Stimulated activated CD8-positive, alpha-beta memory T cell treated with anti-CD3 and anti-CD28 coated beads, Interleukin-4, amount 100 ng/mL, for 4 hours (primary cell): ENCODE results near the gene SUPT16H.

Source experiments
- DNase-seq, 2 donors: peaks; one replicate each; pipeline ENCODE4 v3.0.0-alpha.2; 2020; ENCODE audit warnings: low read depth in 2 of 2, low spot score in 1 of 2

The SUPT16H gene

GRCh38 chr14:21369949-21370679 is 13.7 kb downstream of the SUPT16H start:
- DNase-seq, result no peak

- DNase-seq, result no peak
Measured at GRCh38 chr14:21367582-21368144, 16.2 kb downstream of the SUPT16H start.

DNA sequence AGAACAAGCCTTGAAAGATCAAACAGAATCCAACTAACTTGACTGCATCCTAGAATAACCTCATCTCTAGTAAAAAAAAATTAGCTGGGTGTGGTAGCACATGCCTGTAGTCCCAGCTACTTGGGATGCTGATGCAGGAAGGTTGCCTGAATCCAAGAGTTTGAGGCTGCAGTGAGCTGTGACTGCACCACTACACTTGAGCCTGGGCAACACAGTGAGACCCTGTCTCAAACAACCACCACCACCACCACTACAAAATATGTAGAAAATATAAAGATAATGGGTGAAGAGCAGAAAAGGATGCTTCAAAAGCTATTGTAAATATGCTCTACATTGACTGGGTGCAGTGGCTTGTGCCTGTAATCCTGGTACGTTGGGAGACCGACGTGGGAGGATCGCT is 27.3 kb downstream of the SUPT16H start:
- no peak for DNase-seq

GRCh38 chr14:21352587-21352986 is 31.2 kb downstream of the SUPT16H start:
- no peak for DNase-seq

GRCh38 chr14:21350539-21350938 is 33.3 kb downstream of the SUPT16H start:
- DNase-seq, result no peak

- DNase-seq, result no peak
Measured at GRCh38 chr14:21347201-21347600, 36.6 kb downstream of the SUPT16H start.

GRCh38 chr14:21346532-21347135 is 37.2 kb downstream of the SUPT16H start:
- no peak for DNase-seq

DNA sequence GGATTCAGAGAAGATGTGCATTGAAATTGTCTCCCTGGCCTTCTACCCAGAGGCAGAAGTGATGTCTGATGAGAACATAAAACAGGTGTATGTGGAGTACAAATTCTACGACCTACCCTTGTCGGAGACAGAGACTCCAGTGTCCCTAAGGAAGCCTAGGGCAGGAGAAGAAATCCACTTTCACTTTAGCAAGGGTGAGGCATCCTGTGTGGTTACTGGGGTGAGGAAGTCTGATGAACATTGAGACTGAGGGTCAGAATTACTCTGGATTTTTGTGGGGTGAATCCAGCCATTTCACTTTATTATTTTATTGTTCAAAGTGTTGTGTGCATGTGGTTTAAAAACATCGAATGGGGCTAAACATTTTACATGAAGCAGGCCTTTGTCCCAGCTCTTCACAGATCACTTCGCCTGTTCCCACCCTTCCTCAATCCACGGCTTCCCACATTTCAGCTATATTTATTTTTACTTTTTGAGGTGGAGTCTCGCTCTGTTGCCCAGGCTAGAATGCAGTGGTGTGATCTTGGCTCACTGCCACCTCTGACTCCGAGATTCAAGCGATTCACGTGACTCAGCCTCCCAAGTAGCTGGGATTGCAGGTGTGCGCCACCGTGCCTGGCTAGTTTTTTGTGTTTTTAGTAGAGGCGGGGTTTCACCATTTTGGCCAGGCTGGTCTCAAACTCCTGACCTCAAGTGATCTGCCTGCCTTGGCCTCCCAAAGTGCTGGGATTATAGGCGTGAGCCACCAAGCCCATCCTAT is 40.6 kb downstream of the SUPT16H start:
- no peak for DNase-seq

- no peak for DNase-seq
Measured at GRCh38 chr14:21334202-21334906, 49.5 kb downstream of the SUPT16H start.

DNA sequence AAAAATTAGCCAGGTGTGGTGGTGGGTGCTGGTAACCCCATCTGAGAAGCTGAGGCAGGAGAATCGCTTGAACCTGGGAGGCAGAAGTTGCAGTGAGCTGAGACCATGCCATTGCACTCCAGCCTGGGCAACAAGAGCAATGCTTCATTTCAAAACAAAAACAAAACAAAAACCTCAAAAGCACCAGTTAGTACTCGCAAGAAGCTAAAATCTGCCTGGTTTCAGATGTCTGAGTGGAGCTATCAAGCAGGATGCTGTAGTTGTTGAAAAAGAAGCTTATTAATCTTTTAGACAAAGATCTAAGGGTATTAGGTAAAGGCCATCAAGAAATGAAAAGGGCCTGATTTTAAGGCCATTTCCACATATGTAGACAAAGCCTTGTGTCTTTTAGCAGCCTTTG is 50.9 kb downstream of the SUPT16H start:
- no peak for DNase-seq

DNA sequence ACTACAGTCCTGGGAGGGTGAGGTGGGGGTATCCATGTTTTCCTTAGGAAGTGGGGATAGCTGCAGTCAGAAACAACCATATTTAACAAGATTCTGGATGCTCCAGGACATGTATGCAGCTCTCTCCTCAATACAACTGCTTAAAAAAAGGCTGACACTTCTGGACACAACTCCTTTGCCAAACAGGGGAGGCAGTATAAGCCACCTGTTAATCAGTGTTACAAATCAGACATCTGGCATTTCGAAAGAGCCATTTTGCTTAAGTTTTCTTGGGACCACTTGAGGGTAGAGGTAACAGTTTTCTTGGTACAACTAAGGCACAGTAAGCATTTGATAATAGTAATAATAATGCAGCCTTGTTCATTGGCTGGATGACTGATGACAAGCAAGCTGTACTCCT is 56.8 kb downstream of the SUPT16H start:
- no peak for DNase-seq

- no peak for DNase-seq
Measured at GRCh38 chr14:21322716-21323115, 61.1 kb downstream of the SUPT16H start.

DNA sequence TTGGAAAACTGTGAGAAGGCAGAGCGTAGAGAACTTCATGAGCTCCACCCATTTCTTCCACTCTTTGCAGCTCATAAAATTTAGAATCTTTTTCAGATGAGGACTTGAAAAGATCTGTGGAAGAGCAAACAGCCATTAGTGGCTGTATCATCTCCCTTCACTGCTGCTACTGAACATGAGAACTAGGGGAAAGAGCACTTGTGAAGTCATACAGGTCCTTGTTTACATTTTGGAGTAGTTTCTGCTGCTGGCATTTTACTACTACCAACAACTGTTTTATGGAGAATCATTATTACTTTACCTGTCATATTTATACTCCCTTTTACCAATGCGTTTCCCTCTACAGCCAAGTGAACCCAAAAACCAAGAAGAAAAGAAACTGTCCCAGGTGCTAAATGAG is 62.9 kb downstream of the SUPT16H start:
- no peak for DNase-seq

DNA sequence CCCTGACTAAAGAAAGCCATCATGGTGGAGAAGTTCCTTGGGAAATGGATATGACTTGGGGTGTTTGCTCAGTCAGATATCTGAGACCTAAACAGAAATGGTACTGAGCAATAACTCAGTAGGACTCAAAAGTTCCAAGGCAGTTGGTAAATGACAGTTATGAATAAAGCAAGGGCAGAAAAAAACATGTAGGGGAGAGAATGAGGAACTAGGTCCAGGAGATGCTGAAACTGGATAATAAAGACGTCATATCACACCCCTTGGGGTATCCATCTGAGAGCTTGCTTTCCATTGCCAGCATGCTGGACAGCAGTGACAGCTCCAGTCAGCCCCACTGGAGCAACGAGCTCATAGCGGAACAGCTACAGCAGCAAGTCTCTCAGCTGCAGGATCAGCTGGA is 66.4 kb downstream of the SUPT16H start:
- no peak for DNase-seq

DNA sequence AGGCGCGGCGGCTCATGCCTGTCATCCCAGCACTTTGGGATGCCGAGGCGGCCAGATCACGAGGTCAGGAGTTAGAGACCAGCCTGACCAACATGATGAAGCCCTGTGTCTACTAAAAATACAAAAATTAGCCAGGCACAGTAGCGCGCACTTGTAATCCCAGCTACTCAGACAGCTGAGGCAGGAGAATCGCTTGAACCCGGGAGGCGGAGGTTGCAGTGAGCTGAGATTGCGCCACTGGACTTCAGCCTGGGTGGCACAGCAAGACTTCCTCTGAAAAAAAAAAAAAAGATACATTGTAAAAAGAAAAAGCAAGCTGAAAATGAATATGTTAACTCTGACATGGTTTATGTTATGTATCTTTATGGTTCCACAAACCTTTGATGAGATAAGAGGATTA is 70.3 kb downstream of the SUPT16H start:
- no peak for DNase-seq

- no peak for DNase-seq
Measured at GRCh38 chr14:21311614-21312013, 72.2 kb downstream of the SUPT16H start.

- no peak for DNase-seq
Measured at GRCh38 chr14:21309956-21310355, 73.9 kb downstream of the SUPT16H start.

GRCh38 chr14:21309238-21309636 is 74.6 kb downstream of the SUPT16H start:
- no peak for DNase-seq

GRCh38 chr14:21308479-21309237 is 75.2 kb downstream of the SUPT16H start:
- peak; percentile 44 to 61 for DNase-seq

GRCh38 chr14:21308132-21308478 is 75.7 kb downstream of the SUPT16H start:
- DNase-seq, result no peak

- DNase-seq, result no peak
Measured at GRCh38 chr14:21307637-21308036, 76.2 kb downstream of the SUPT16H start.
